Stimulated activated CD4-positive, alpha-beta T cell treated with anti-CD3 and anti-CD28 coated beads, Interleukin-15, amount 100 ng/mL, for 48 hours (primary cell): ENCODE measurements around the gene SPRED1.

Experiments
- DNase-seq, 2 donors: peaks; one replicate each; pipeline ENCODE4 v3.0.0-alpha.2; 2020; ENCODE audit warnings: low read depth in 2 of 2

The SPRED1 gene

GRCh38 chr15:38252481-38253350 lies at the start of gene SPRED1:
SPRED1 (plus strand) TSS chr15:38252836; CDS start chr15:38253186, 350 bp downstream.
- DNase-seq, result peak in 1 of 2 donors; percentile 6

- DNase-seq, result no peak
Measured at GRCh38 chr15:38205526-38206272, 46.9 kb upstream of the SPRED1 start.

- no peak for DNase-seq
Measured at GRCh38 chr15:38207621-38208020, 45.0 kb upstream of the SPRED1 start.

- DNase-seq, result no peak
Measured at GRCh38 chr15:38208206-38208605, 44.4 kb upstream of the SPRED1 start.

GRCh38 chr15:38208779-38209178 lies 43.9 kb upstream of the SPRED1 start:
- no peak for DNase-seq

GRCh38 chr15:38211249-38211648 lies 41.4 kb upstream of the SPRED1 start:
- no peak for DNase-seq

GRCh38 chr15:38211811-38212210 lies 40.8 kb upstream of the SPRED1 start:
- DNase-seq, result no peak

GRCh38 chr15:38212729-38213351 lies 39.8 kb upstream of the SPRED1 start:
- DNase-seq, result no peak

GRCh38 chr15:38213356-38213755 lies 39.3 kb upstream of the SPRED1 start:
- no peak for DNase-seq

GRCh38 chr15:38215707-38216106 lies 36.9 kb upstream of the SPRED1 start:
- DNase-seq, result no peak

GRCh38 chr15:38216763-38217162 lies 35.9 kb upstream of the SPRED1 start:
- no peak for DNase-seq

- no peak for DNase-seq
Measured at GRCh38 chr15:38217191-38217595, 35.4 kb upstream of the SPRED1 start.

- DNase-seq, result no peak
Measured at GRCh38 chr15:38217788-38218609, 34.6 kb upstream of the SPRED1 start.

- DNase-seq, result no peak
Measured at GRCh38 chr15:38220606-38221273, 31.9 kb upstream of the SPRED1 start.

GRCh38 chr15:38224486-38224885 lies 28.1 kb upstream of the SPRED1 start:
- DNase-seq, result no peak

- DNase-seq, result no peak
Measured at GRCh38 chr15:38225381-38225780, 27.3 kb upstream of the SPRED1 start.

GRCh38 chr15:38226608-38227266 lies 25.9 kb upstream of the SPRED1 start:
- DNase-seq, result no peak

- no peak for DNase-seq
Measured at GRCh38 chr15:38227941-38228340, 24.7 kb upstream of the SPRED1 start.

GRCh38 chr15:38228618-38229017 lies 24.0 kb upstream of the SPRED1 start:
- DNase-seq, result no peak

- DNase-seq, result no peak
Measured at GRCh38 chr15:38229705-38230310, 22.8 kb upstream of the SPRED1 start.
